ENCODE measurements around the gene SLC35F3. TPM values are rescaled to one million over a fixed set of nuclear protein-coding genes. Genes with fewer than 3 reads are reported as not detected.

The SLC35F3 gene
- total and polyA plus RNA-seq, 2 experiments from 2014 or later = 1.0 to 3.2 TPM

- H3K4me3 Mint-ChIP-seq = no peak overlapping the region
- no peaks in the 10 kb centered on the region for H3K36me3 Mint-ChIP-seq (ENCODE audit: low read depth)
- H3K9me2 ChIP-seq (ENCODE audit: insufficient read depth) = no peaks in the 10 kb centered on the region
- no peaks in the 10 kb centered on the region for H3F3A ChIP-seq (replicated peaks; ENCODE audit: low read depth)
- H3K4me2 ChIP-seq = no peak overlapping the region
- H3K9me3 Mint-ChIP-seq = no peaks in the 10 kb centered on the region
- H3K27ac Mint-ChIP-seq = no peak overlapping the region
- H3K4me1 ChIP-seq (ENCODE audit: insufficient read depth) = no peaks in the 10 kb centered on the region
- H3K27me3 Mint-ChIP-seq (ENCODE audit: insufficient read depth, low read depth, poor library complexity) = no peaks in the 10 kb centered on the region
- ATAC-seq = no peak
- H4K20me1 ChIP-seq (replicated peaks; ENCODE audit: insufficient read depth) = no peaks in the 10 kb centered on the region
- H3K79me2 ChIP-seq (replicated peaks; ENCODE audit: insufficient read depth) = no peaks in the 10 kb centered on the region
- no peaks in the 10 kb centered on the region for H3K36me3 ChIP-seq (ENCODE audit: insufficient read depth)
- H3K27ac ChIP-seq (ENCODE audit: low read depth) = no peak overlapping the region
- peaks cover 20% of the 10 kb centered on the region for H3K4me1 Mint-ChIP-seq
- no peak for DNase-seq (ENCODE audit: low spot score)
- no peak overlapping the region for H3K4me3 ChIP-seq
- H2AFZ ChIP-seq = no peak overlapping the region
- no peaks in the 10 kb centered on the region for H3K27me3 ChIP-seq (ENCODE audit: insufficient read depth)
- TF ChIP-seq ZNF114 (CRISPR knock-in tag; IDR thresholded peaks at IDR 0.05) = no peak
- no peak for TF ChIP-seq EZH2 (IDR thresholded peaks at IDR 0.05; ENCODE audit: low read depth, unreplicated experiment)
- no peak for TF ChIP-seq POLR2AphosphoS5 (IDR thresholded peaks at IDR 0.05; ENCODE audit: low read depth)
- no peak for TF ChIP-seq REST (IDR thresholded peaks at IDR 0.05; ENCODE audit: unreplicated experiment)
- TF ChIP-seq ETS1 (IDR thresholded peaks at IDR 0.05) = no peak
- no peak for TF ChIP-seq CREB1 (CRISPR knock-in tag; IDR thresholded peaks at IDR 0.05; ENCODE audit: low read depth)
- no peak for TF ChIP-seq STAT1 (IDR thresholded peaks at IDR 0.05; ENCODE audit: unreplicated experiment)
- no peak for TF ChIP-seq NANOG (IDR thresholded peaks at IDR 0.05; ENCODE audit: borderline replicate concordance)
- no peak for TF ChIP-seq ZNF331 (CRISPR knock-in tag; IDR thresholded peaks at IDR 0.05; ENCODE audit: low read depth)
- TF ChIP-seq CTCF (conservative IDR thresholded peaks at IDR 0.05; ENCODE audit: low read depth in 2 of 2) = no peak
- TF ChIP-seq EZH2phosphoT487 (IDR thresholded peaks at IDR 0.05; ENCODE audit: unreplicated experiment) = no peak
- no peak for TF ChIP-seq ZNF462 (CRISPR knock-in tag; IDR thresholded peaks at IDR 0.05)
Measured at GRCh38 chr1:234320549-234320948, 416.1 kb downstream of the SLC35F3 start.
